ENCODE measurements around the gene SELENOK. TPM values are rescaled to one million over a fixed set of nuclear protein-coding genes. Genes with fewer than 3 reads are reported as not detected.

SELENOK gene
- total RNA-seq, 1 donor from 2014 or later, result 44.5 TPM

DNA sequence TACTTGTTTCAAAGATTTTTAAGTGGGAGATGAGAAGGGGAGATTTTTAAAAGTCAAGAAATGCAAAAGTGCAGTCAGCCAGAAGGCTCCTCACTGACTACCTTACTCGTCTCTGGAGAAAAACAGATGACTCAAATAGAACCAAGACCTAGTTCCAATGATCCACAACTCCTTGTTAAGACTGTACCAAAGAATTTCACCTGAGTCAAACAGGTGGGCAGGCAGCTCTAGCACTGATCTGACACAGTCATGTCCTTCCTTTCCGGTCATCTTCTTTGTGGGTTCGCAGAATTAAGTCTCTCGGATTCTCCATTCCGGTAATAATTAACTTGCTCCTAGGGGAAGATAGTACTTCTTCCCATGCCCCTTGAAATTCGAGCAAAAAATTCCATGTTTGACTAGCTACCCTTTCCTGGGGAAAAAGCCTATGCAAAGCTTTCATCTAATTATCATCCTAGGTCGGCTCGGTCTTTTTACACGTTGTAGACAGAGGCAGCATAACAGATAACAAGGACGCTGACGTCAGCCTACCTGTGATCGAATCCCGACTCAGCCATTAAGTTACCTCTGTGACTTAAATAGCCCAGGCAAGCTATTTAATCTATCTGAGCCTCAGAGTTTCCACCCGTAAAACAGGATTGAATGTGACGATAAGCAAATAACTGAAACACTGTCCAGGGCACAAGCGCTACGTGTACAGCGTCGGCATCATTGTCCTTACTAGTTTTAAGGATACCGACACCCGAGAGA lies 758 bp downstream of the SELENOK start:
- Histone ChIP-seq H3K27me3 (no peaks in the 10 kb centered on the region), H3K9me3 (no peaks in the 10 kb centered on the region), H3K4me3 (peak overlapping the region; percentile 89), H3K4me1 (peaks cover 26% of the 10 kb centered on the region), H3K36me3 (peaks cover 5% of the 10 kb centered on the region), H3K27ac (peak overlapping the region; percentile 97)
- intact Hi-C loops (cut with DNase I), result no loop called here
- TF ChIP-seq, protein P1, sequence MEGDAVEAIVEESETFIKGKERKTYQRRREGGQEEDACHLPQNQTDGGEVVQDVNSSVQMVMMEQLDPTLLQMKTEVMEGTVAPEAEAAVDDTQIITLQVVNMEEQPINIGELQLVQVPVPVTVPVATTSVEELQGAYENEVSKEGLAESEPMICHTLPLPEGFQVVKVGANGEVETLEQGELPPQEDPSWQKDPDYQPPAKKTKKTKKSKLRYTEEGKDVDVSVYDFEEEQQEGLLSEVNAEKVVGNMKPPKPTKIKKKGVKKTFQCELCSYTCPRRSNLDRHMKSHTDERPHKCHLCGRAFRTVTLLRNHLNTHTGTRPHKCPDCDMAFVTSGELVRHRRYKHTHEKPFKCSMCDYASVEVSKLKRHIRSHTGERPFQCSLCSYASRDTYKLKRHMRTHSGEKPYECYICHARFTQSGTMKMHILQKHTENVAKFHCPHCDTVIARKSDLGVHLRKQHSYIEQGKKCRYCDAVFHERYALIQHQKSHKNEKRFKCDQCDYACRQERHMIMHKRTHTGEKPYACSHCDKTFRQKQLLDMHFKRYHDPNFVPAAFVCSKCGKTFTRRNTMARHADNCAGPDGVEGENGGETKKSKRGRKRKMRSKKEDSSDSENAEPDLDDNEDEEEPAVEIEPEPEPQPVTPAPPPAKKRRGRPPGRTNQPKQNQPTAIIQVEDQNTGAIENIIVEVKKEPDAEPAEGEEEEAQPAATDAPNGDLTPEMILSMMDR (IDR thresholded peaks at IDR 0.05), result no peak
- DNase-seq (no peak), ATAC-seq (no peak)

DNA sequence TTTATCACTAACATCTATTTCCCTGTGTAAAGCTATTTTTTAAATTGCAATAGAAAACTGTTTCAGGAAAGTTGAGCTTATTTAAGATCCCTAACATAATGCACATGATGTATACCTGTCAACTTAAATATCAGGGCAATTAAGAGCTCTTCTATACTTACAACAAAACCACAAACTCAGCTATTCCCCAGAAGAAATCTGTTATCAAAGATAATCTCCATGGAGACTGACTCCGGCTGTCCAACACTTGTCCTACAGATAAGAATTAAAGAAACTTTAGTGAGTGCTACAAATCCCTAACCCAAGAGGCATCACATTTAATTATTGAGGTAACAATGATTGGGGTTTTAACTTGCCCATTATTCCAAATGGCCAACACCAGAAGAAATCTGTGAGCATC lies 3.4 kb downstream of the SELENOK start:
- H3K4me3 ChIP-seq, result no peak overlapping the region
- no peak for ATAC-seq

DNA sequence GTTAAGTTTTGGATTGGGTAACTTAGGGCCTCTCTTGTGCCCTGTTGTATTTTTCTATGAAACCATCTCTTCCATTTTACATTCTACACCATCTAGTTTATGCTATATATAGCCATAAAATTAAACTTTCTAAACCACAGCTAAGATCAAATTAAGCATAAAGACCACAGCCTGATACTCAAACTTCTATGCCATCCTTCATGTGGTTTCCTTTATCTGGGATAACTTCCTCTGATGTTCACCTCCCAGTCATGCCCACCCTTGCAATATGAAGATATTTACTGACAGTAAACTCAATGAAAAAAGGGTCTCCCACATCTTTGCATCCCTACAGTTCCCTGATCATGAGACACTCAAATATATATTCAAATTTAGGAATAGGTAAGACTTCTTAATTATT lies 4.2 kb downstream of the SELENOK start:
- H3K36me3 ChIP-seq, result peaks cover 29% of the 10 kb centered on the region

More for the DNA sequence above, 3.4 kb downstream of the SELENOK start:
- peaks cover 29% of the 10 kb centered on the region for H3K36me3 ChIP-seq
- H3K4me1 ChIP-seq, result peaks cover 26% of the 10 kb centered on the region
- H3K27me3 ChIP-seq, result no peaks in the 10 kb centered on the region
- H3K27ac ChIP-seq, result no peak overlapping the region
- intact Hi-C loops (cut with DNase I), result no loop called here
- no peaks in the 10 kb centered on the region for H3K9me3 ChIP-seq
- DNase-seq, result no peak
- TF ChIP-seq, protein P1 (IDR thresholded peaks at IDR 0.05), result no peak

DNA sequence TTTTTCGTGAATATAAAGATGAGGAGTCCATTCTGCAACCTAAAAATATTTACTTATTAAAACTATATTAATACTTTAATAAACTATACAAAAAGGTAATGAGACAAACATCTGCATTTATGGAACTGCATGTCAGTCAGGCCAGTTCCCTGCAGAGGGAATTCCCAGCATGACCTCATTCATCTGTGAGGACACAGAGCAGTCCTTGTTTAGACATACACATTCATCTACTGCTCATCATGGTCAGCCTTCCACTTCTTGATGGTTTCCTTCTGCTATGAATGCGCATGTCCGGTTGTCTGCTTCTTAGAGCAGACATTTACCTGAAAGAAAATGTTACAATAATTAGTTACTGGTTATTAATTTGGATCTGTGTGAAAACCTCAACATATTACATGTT lies 6.4 kb downstream of the SELENOK start:
- Histone ChIP-seq H3K4me3 (no peak overlapping the region), H3K4me1 (peaks cover 22% of the 10 kb centered on the region), H3K27ac (no peak overlapping the region), H3K9me3 (no peaks in the 10 kb centered on the region), H3K36me3 (peaks cover 29% of the 10 kb centered on the region), H3K27me3 (no peaks in the 10 kb centered on the region)
- no peak for ATAC-seq
- TF ChIP-seq, protein P1 (IDR thresholded peaks at IDR 0.05), result no peak
- intact Hi-C loops (cut with DNase I), result no loop called here
- no peak for DNase-seq

More for the DNA sequence above, 4.2 kb downstream of the SELENOK start:
- Histone ChIP-seq H3K27me3 (no peaks in the 10 kb centered on the region), H3K4me3 (no peak overlapping the region), H3K4me1 (peaks cover 23% of the 10 kb centered on the region), H3K27ac (no peak overlapping the region), H3K9me3 (no peaks in the 10 kb centered on the region)
- TF ChIP-seq, protein P1 (IDR thresholded peaks at IDR 0.05), result no peak
- DNase-seq, result no peak
- intact Hi-C loops (cut with DNase I), result no loop called here
- no peak for ATAC-seq

DNA sequence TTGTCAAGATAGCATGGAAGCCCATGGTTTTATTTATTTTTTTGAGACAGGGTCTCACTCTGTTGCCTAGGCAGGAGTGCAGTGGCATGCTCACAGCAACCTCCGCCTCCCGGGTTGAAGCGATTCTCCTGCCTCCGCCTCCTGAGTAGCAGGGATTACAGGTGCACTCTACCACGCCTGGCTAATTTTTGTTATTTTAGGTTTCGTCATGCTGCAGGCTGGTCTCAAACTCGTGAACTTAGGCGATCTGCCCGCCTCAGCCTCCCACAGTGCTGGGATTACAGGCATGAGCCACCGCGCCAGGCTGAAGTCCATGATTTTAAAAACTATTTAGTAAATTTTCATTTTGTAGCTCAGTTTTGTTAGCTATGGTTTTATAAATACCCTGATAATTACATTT lies 7.0 kb downstream of the SELENOK start:
- no peak for DNase-seq
- peaks cover 17% of the 10 kb centered on the region for H3K4me1 ChIP-seq
- no peaks in the 10 kb centered on the region for H3K9me3 ChIP-seq
- H3K27me3 ChIP-seq, result no peaks in the 10 kb centered on the region
- TF ChIP-seq, protein P1 (IDR thresholded peaks at IDR 0.05), result no peak
- intact Hi-C loops (cut with DNase I), result no loop called here
- H3K4me3 ChIP-seq, result no peak overlapping the region
- H3K36me3 ChIP-seq, result peaks cover 32% of the 10 kb centered on the region
- H3K27ac ChIP-seq, result no peak overlapping the region
- no peak for ATAC-seq

Measured in upper lobe of right lung (tissue), 1 donor.